GM18499 (cell line): ENCODE data around the gene NKIRAS1.
"Not testable (repeated sequence)": the region's sequence is repeated elsewhere in the genome, so short reads cannot be mapped to it uniquely, and the experiment has no call there.

Source experiments
- ATAC-seq: cut with Tn5 transposase; IDR thresholded peaks from one replicate; pipeline ENCODE4 v1.9.1; 2021; ENCODE audit warnings: moderate number of reproducible peaks; ENCODE audit not compliant: insufficient read depth, unreplicated experiment

The NKIRAS1 gene

GRCh38 chr3:23873941-23874340 is 42.8 kb downstream of the NKIRAS1 start:
- no peak for ATAC-seq

GRCh38 chr3:23872330-23872729 is 44.5 kb downstream of the NKIRAS1 start:
- no peak for ATAC-seq

- not testable (repeated sequence) for ATAC-seq
These were observed 45.4 kb downstream of the NKIRAS1 start for GRCh38 chr3:23871361-23871760.

GRCh38 chr3:23870663-23871043 is 46.1 kb downstream of the NKIRAS1 start:
- not testable (repeated sequence) for ATAC-seq

GRCh38 chr3:23869977-23870662 is 46.7 kb downstream of the NKIRAS1 start:
- no peak for ATAC-seq

- no peak for ATAC-seq
These were observed 49.0 kb downstream of the NKIRAS1 start for GRCh38 chr3:23867838-23868237.

GRCh38 chr3:23867400-23867799 is 49.4 kb downstream of the NKIRAS1 start:
- no peak for ATAC-seq

GRCh38 chr3:23865595-23866396 is 51.0 kb downstream of the NKIRAS1 start:
- ATAC-seq: peak; percentile 87

GRCh38 chr3:23864931-23865330 is 51.9 kb downstream of the NKIRAS1 start:
- ATAC-seq: no peak

- ATAC-seq: no peak
These were observed 53.7 kb downstream of the NKIRAS1 start for GRCh38 chr3:23863060-23863459.

- no peak for ATAC-seq
These were observed 55.1 kb downstream of the NKIRAS1 start for GRCh38 chr3:23861689-23862088.

- ATAC-seq: no peak
These were observed 56.9 kb downstream of the NKIRAS1 start for GRCh38 chr3:23859839-23860382.

GRCh38 chr3:23859012-23859743 is 57.6 kb downstream of the NKIRAS1 start:
- no peak for ATAC-seq

- no peak for ATAC-seq
These were observed 60.5 kb downstream of the NKIRAS1 start for GRCh38 chr3:23856286-23856685.

GRCh38 chr3:23849462-23849861 is 67.3 kb downstream of the NKIRAS1 start:
- not testable (repeated sequence) for ATAC-seq

- no peak for ATAC-seq
These were observed 71.2 kb downstream of the NKIRAS1 start for GRCh38 chr3:23845326-23846216.

GRCh38 chr3:23843869-23844268 is 72.9 kb downstream of the NKIRAS1 start:
- no peak for ATAC-seq
